VCaP (cell line): ENCODE measurements around the gene NNMT.
"Not testable (repeated sequence)": the region's sequence is repeated elsewhere in the genome, so short reads cannot be mapped to it uniquely, and the experiment has no call there.

Source experiments
- H3K27ac ChIP-seq: fragments of 450-650 bp; 2 replicates; pipeline ENCODE4 v1.5.1; 2017
- CTCF ChIP-seq: fragments of 450-650 bp; conservative IDR thresholded peaks from 2 replicates; pipeline ENCODE4 v1.5.1; 2017; ENCODE audit warnings: mild to moderate bottlenecking, moderate library complexity

NNMT gene

DNA sequence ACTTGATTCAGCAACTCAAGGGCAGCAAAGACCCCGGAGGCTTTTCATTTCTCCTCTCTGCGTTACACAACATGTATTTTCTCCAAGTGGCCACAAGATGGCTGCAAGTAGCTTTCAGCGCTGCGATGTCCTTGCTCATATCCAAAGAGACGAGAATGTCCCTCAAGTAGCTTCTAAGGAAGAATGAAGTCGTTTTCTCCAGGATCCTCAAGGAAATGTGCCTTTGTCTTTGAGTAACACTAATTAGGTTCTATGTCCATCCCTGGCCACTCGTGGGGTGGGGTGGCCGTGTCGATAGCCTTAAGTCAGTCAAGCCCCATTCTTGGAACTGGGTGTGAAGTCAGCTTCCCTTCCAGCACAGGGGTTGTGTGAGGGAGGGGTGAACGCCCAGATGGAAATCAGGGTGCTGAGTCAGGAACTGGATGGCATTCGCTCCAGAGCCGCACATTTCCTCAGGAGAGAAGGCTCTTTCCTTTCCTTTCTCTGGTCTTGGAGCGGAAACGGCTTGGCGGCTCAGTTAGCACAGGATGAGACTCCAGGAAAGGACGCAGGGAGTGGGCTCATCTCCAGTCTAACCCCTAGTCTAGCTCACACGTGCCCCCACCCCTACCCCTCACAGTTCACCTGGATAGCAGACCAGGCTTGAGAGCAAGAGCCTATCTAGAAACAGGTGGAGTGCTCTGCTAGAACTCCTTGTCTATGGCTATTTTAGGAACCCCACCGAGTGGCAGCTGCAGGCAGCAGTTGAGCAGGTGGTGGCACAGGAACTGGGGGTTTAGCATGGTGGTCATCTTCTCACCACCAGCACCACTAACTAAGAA, 44.3 kb downstream of the NNMT start:
- peak; percentile 94 for TF ChIP-seq CTCF
- peak overlapping the region; percentile 43; the same call in 1 of the 2 replicates for H3K27ac ChIP-seq

DNA sequence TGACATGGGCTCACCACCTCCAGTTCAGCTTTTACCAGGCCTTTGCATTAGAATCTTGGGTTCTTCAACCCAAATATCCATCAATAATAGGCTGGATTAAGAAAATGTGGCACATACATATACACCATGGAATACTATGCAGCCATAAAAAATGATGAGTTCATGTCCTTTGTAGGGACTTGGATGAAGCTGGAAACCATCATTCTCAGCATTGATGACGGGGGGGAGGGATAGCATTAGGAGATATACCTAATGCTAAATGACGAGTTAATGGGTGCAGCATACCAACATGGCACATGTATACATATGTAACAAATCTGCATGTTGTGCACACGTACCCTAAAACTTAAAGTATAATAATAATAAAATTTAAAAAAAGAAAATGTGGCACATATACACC, 45.5 kb downstream of the NNMT start:
- H3K27ac ChIP-seq: not testable (repeated sequence)

- no peak overlapping the region for H3K27ac ChIP-seq
- TF ChIP-seq CTCF: no peak
Observed at GRCh38 chr11:114342476-114342875, 46.3 kb downstream of the NNMT start.

GRCh38 chr11:114343020-114343419, 46.8 kb downstream of the NNMT start:
- no peak overlapping the region for H3K27ac ChIP-seq
- TF ChIP-seq CTCF: no peak

GRCh38 chr11:114343493-114343892, 47.3 kb downstream of the NNMT start:
- TF ChIP-seq CTCF: no peak
- no peak overlapping the region for H3K27ac ChIP-seq

DNA sequence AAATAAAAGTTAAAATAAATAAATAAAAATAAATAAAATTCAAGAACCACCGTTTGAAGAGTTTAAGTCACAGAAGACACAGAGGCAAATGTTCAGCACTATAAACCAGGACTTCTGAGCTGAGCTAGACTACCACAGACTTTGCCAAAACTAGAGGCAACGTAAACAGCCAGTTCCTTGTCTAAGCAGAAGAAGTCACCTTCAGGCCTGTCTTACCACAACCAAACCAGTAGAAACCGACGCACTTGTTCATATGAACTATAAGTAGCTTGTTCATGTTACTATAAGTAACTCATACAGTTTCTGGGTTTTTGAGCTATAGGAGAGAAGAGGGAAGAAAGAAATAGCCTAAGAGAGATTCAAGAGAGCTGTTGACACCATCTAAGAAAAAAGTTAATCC, 48.3 kb downstream of the NNMT start:
- no peak for TF ChIP-seq CTCF
- H3K27ac ChIP-seq: no peak overlapping the region

GRCh38 chr11:114345575-114346222, 49.5 kb downstream of the NNMT start:
- TF ChIP-seq CTCF: no peak
- H3K27ac ChIP-seq: no peak overlapping the region

DNA sequence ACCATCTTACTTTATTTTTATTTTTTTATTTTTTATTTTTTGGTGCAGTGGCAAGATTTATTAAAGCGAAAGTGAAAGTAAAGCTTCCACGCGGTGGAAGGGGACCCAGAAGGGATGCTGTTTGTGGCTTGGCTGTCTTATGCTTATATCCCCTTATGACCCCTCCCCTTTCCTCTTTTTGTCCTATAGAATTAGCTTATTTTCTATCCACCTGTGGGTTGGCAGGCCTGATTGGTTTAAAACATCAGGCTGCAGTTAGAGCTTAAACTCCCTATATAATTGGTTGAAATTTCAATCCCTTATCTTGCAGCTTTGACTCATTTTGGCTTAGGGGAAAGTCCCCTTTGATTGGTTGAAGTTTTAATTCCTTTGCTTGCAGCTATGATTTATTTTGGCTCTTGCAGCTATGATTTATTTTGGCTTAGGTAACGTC, 50.5 kb downstream of the NNMT start:
- TF ChIP-seq CTCF: no peak
- H3K27ac ChIP-seq: no peak overlapping the region
